ENCODE measurements around the gene BRAF. TPM values are rescaled to one million over a fixed set of nuclear protein-coding genes. Genes with fewer than 3 reads are reported as not detected.
"Not testable (repeated sequence)": the region's sequence is repeated elsewhere in the genome, so short reads cannot be mapped to it uniquely, and the experiment has no call there.

BRAF gene
- polyA plus RNA-seq, 2 donors: 4.2 to 7.6 TPM

- Histone ChIP-seq H3K4me3 (ENCODE audit: low read depth in 1 of 2, low read length in 2 of 2) (no peak overlapping the region), H3K27me3 (ENCODE audit: control insufficient read depth in 1 of 2, insufficient read depth in 2 of 2, low read length in 2 of 2) (no peaks in the 10 kb centered on the region), H3K27ac (ENCODE audit: low read depth in 2 of 2, low read length in 1 of 2) (no peak overlapping the region), H3K4me1 (ENCODE audit: control insufficient read depth in 2 of 2, insufficient read depth in 2 of 2, low read length in 1 of 2) (no peaks in the 10 kb centered on the region), H3K36me3 (ENCODE audit: control insufficient read depth in 2 of 2, insufficient read depth in 2 of 2, low read length in 1 of 2) (no peaks in the 10 kb centered on the region), H3K9me3 (ENCODE audit: control insufficient read depth in 2 of 2, insufficient read depth in 1 of 2, low read depth in 1 of 2, low read length in 1 of 2) (no peaks in the 10 kb centered on the region)
- 81 to 93% methylated on average over 1 of the region's 1 CpG for WGBS, 2 donors
Observed at GRCh38 chr7:140940898-140941297, 16.2 kb upstream of the BRAF start.

GRCh38 chr7:140937702-140938264 lies 13.1 kb upstream of the BRAF start:
- Histone ChIP-seq H3K36me3 (ENCODE audit: control insufficient read depth in 2 of 2, insufficient read depth in 2 of 2, low read length in 1 of 2) (no peaks in the 10 kb centered on the region), H3K4me1 (ENCODE audit: control insufficient read depth in 2 of 2, insufficient read depth in 2 of 2, low read length in 1 of 2) (no peaks in the 10 kb centered on the region), H3K4me3 (ENCODE audit: low read depth in 1 of 2, low read length in 2 of 2) (no peak overlapping the region), H3K27me3 (ENCODE audit: control insufficient read depth in 1 of 2, insufficient read depth in 2 of 2, low read length in 2 of 2) (no peaks in the 10 kb centered on the region), H3K27ac (ENCODE audit: low read depth in 2 of 2, low read length in 1 of 2) (no peak overlapping the region), H3K9me3 (ENCODE audit: control insufficient read depth in 2 of 2, insufficient read depth in 1 of 2, low read depth in 1 of 2, low read length in 1 of 2) (no peaks in the 10 kb centered on the region)
- 67 to 94% methylated on average over 3 of the region's 3 CpGs for WGBS, 2 donors

DNA sequence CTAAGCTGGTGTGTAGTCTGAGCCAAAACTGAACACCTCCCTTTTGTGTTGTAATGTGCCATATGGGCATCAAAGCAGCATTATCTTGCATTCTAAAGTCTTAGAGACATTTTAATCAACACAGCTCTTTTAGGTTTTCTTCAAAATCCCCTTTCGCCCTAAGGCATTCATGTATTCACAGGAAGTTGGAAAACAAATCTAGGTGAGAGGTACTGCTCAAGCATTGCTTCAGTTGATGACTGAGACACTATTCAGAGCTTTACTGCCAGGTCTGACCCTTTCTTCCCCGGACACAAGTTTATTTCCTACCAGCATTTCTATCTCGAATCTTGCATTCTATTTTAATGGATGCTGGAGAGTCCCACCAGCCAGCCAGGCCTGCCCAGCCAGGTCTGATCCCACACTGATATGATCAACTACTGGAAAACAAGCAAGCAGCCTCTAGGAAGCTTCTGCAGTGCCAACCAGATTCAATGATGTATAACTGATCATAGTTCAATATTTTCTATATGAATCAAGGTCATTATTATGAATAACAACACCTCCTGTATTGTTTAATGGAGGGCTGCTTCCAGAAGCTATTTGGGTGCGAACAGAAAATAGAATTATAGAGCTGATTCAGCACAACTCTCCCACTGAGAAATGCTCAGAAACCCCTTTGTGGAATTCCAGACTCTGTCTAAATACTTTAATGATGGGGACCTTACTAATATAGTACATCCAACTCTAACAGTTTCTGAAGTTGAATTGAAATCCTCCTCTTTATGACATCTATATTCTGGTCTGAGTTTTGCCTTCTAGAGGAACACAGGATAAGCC lies 4.0 kb upstream of the BRAF start:
- H3K4me1 ChIP-seq (ENCODE audit: control insufficient read depth in 2 of 2, insufficient read depth in 2 of 2, low read length in 1 of 2): no peaks in the 10 kb centered on the region
- H3K27ac ChIP-seq (ENCODE audit: low read depth in 2 of 2, low read length in 1 of 2): no peak overlapping the region
- 76 to 82% methylated on average over 4 of the region's 4 CpGs for WGBS, 2 donors
- no peak overlapping the region for H3K4me3 ChIP-seq (ENCODE audit: low read depth in 1 of 2, low read length in 2 of 2)
- H3K36me3 ChIP-seq (ENCODE audit: control insufficient read depth in 2 of 2, insufficient read depth in 2 of 2, low read length in 1 of 2): no peaks in the 10 kb centered on the region
- H3K27me3 ChIP-seq (ENCODE audit: control insufficient read depth in 1 of 2, insufficient read depth in 2 of 2, low read length in 2 of 2): no peaks in the 10 kb centered on the region
- H3K9me3 ChIP-seq (ENCODE audit: control insufficient read depth in 2 of 2, insufficient read depth in 1 of 2, low read depth in 1 of 2, low read length in 1 of 2): no peaks in the 10 kb centered on the region

DNA sequence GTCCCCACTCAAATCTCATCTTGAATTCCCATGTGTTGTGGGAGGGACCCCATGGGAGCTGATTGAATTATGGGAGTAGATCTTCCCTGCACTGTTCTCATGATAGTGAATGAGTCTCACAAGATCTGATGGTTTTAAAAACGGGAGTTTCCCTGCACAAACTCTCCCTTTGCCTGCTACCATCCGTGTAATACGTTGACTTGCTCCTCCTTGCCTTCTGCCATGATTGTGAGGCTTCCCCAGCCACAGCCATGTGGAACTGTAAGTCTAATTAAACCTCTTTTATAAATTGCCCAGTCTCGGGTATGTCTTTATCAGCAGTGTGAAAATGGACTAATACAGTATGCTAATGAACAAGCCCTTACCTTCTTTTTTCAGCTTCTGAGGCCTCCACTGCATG lies 3.2 kb upstream of the BRAF start:
- H3K27ac ChIP-seq (ENCODE audit: low read depth in 2 of 2, low read length in 1 of 2); H3K9me3 ChIP-seq (ENCODE audit: control insufficient read depth in 2 of 2, insufficient read depth in 1 of 2, low read depth in 1 of 2, low read length in 1 of 2); H3K4me3 ChIP-seq (ENCODE audit: low read depth in 1 of 2, low read length in 2 of 2); H3K36me3 ChIP-seq (ENCODE audit: control insufficient read depth in 2 of 2, insufficient read depth in 2 of 2, low read length in 1 of 2); H3K4me1 ChIP-seq (ENCODE audit: control insufficient read depth in 2 of 2, insufficient read depth in 2 of 2, low read length in 1 of 2); H3K27me3 ChIP-seq (ENCODE audit: control insufficient read depth in 1 of 2, insufficient read depth in 2 of 2, low read length in 2 of 2): not testable (repeated sequence)
- 81 to 83% methylated on average over 4 of the region's 4 CpGs for WGBS, 2 donors

DNA sequence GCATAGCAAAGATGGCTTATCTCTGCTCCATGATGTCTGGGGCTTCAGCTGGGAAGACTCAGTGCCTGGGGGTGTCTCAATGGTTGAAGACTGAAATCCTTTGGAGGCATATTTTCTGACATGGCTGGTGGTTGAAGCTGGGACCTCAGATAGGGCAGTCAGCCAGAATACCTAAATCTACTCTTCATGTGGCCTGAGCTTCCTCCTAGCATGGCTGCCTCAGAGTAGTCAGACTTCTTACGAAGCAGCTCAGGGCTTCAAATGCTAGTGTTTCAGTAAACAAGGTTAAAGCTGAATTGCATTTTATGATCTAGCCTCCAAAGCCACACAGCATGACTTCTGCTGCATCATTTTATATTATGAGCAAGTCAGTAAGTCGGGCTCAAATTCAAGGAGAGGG lies 2.6 kb upstream of the BRAF start:
- 93% methylated on average over 2 of the region's 2 CpGs for WGBS, 2 donors
- H3K4me1 ChIP-seq (ENCODE audit: control insufficient read depth in 2 of 2, insufficient read depth in 2 of 2, low read length in 1 of 2): no peaks in the 10 kb centered on the region
- H3K4me3 ChIP-seq (ENCODE audit: low read depth in 1 of 2, low read length in 2 of 2): no peak overlapping the region
- H3K9me3 ChIP-seq (ENCODE audit: control insufficient read depth in 2 of 2, insufficient read depth in 1 of 2, low read depth in 1 of 2, low read length in 1 of 2): no peaks in the 10 kb centered on the region
- no peak overlapping the region for H3K27ac ChIP-seq (ENCODE audit: low read depth in 2 of 2, low read length in 1 of 2)
- H3K36me3 ChIP-seq (ENCODE audit: control insufficient read depth in 2 of 2, insufficient read depth in 2 of 2, low read length in 1 of 2): no peaks in the 10 kb centered on the region
- no peaks in the 10 kb centered on the region for H3K27me3 ChIP-seq (ENCODE audit: control insufficient read depth in 1 of 2, insufficient read depth in 2 of 2, low read length in 2 of 2)

GRCh38 chr7:140926021-140926817 lies 1.5 kb upstream of the BRAF start:
- no peaks in the 10 kb centered on the region for H3K27me3 ChIP-seq (ENCODE audit: control insufficient read depth in 1 of 2, insufficient read depth in 2 of 2, low read length in 2 of 2)
- 94% methylated on average over 7 of the region's 7 CpGs for WGBS, 2 donors
- H3K4me3 ChIP-seq (ENCODE audit: low read depth in 1 of 2, low read length in 2 of 2): no peak overlapping the region
- no peaks in the 10 kb centered on the region for H3K9me3 ChIP-seq (ENCODE audit: control insufficient read depth in 2 of 2, insufficient read depth in 1 of 2, low read depth in 1 of 2, low read length in 1 of 2)
- H3K4me1 ChIP-seq (ENCODE audit: control insufficient read depth in 2 of 2, insufficient read depth in 2 of 2, low read length in 1 of 2): no peaks in the 10 kb centered on the region
- no peaks in the 10 kb centered on the region for H3K36me3 ChIP-seq (ENCODE audit: control insufficient read depth in 2 of 2, insufficient read depth in 2 of 2, low read length in 1 of 2)
- H3K27ac ChIP-seq (ENCODE audit: low read depth in 2 of 2, low read length in 1 of 2): no peak overlapping the region

- peak overlapping the region; percentile 88 to 99 for H3K4me3 ChIP-seq (ENCODE audit: low read depth in 1 of 2, low read length in 2 of 2)
- no peaks in the 10 kb centered on the region for H3K9me3 ChIP-seq (ENCODE audit: control insufficient read depth in 2 of 2, insufficient read depth in 1 of 2, low read depth in 1 of 2, low read length in 1 of 2)
- H3K4me1 ChIP-seq (ENCODE audit: control insufficient read depth in 2 of 2, insufficient read depth in 2 of 2, low read length in 1 of 2): no peaks in the 10 kb centered on the region
- 0 to 1% methylated on average over 36 to 65 of the region's 69 CpGs for WGBS, 2 donors
- H3K27me3 ChIP-seq (ENCODE audit: control insufficient read depth in 1 of 2, insufficient read depth in 2 of 2, low read length in 2 of 2): no peaks in the 10 kb centered on the region
- no peaks in the 10 kb centered on the region for H3K36me3 ChIP-seq (ENCODE audit: control insufficient read depth in 2 of 2, insufficient read depth in 2 of 2, low read length in 1 of 2)
- peak overlapping the region; percentile 98 to 99 for H3K27ac ChIP-seq (ENCODE audit: low read depth in 2 of 2, low read length in 1 of 2)
Observed at GRCh38 chr7:140924019-140924820, 509 bp downstream of the BRAF start.

DNA sequence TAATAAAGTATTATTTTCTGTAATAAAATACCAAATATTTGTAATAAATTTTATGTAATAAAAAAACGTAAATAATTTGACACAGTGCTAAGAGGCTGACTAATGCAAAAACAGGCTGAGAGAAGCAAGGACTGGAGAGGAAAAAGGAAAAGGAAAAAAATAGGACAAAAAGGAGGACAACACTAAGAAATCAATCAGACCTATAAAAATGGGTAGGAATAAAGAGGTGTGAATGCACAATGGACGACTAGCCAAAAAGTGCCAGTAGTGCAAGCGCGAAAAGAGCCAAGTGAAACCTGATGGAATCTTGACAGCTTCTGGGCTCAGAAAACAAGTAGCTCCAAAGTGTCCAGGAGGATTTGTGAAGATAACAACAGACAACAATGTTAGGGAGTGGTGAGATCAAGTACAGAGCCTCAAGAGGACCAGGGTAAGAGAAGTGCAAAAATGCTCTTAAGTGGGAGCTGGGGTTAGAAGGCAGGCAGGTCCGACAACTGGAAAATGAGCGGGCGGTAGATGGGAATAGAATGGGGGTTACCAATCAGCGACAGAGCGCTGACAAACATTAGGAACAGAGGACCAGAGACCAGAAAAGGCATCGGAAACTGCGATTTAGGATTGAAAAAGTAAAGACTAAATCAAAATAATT lies 1.2 kb downstream of the BRAF start:
- 4 to 7% methylated on average over 11 of the region's 11 CpGs for WGBS, 2 donors
- H3K4me1 ChIP-seq (ENCODE audit: control insufficient read depth in 2 of 2, insufficient read depth in 2 of 2, low read length in 1 of 2): no peaks in the 10 kb centered on the region
- H3K27ac ChIP-seq (ENCODE audit: low read depth in 2 of 2, low read length in 1 of 2): peak overlapping the region; percentile 98 to 99
- no peaks in the 10 kb centered on the region for H3K27me3 ChIP-seq (ENCODE audit: control insufficient read depth in 1 of 2, insufficient read depth in 2 of 2, low read length in 2 of 2)
- H3K9me3 ChIP-seq (ENCODE audit: control insufficient read depth in 2 of 2, insufficient read depth in 1 of 2, low read depth in 1 of 2, low read length in 1 of 2): no peaks in the 10 kb centered on the region
- H3K36me3 ChIP-seq (ENCODE audit: control insufficient read depth in 2 of 2, insufficient read depth in 2 of 2, low read length in 1 of 2): no peaks in the 10 kb centered on the region
- peak overlapping the region; percentile 88 to 99 for H3K4me3 ChIP-seq (ENCODE audit: low read depth in 1 of 2, low read length in 2 of 2)

Measured in esophagus (tissue), 2 donors.